IPS-NIHi7 (cell line): ENCODE measurements around the gene PRKG1.
A peak's percentile ranks its signal among the peaks of the same experiment; 100 is the strongest.

Experiments used
- DNase-seq: peaks from one replicate; pipeline ENCODE4 v3.0.0; 2012; ENCODE audit warnings: mixed read lengths; ENCODE audit errors: extremely low spot score

The PRKG1 gene

GRCh38 chr10:51876979-51877378, 802.7 kb downstream of the PRKG1 start:
- no peak for DNase-seq

GRCh38 chr10:51877636-51878035, 803.3 kb downstream of the PRKG1 start:
- DNase-seq: no peak

- DNase-seq: no peak
These were observed 804.4 kb downstream of the PRKG1 start for GRCh38 chr10:51878695-51879094.

GRCh38 chr10:51879238-51879637, 805.0 kb downstream of the PRKG1 start:
- no peak for DNase-seq

- no peak for DNase-seq
These were observed 806.9 kb downstream of the PRKG1 start for GRCh38 chr10:51881213-51881612.

GRCh38 chr10:51886438-51887068, 812.3 kb downstream of the PRKG1 start:
- DNase-seq: no peak

- no peak for DNase-seq
These were observed 814.0 kb downstream of the PRKG1 start for GRCh38 chr10:51888263-51888662.

GRCh38 chr10:51892313-51892712, 818.0 kb downstream of the PRKG1 start:
- no peak for DNase-seq

- peak; percentile 28 for DNase-seq
These were observed 818.8 kb downstream of the PRKG1 start for GRCh38 chr10:51892965-51893658.

GRCh38 chr10:51894771-51895578, 820.7 kb downstream of the PRKG1 start:
- DNase-seq: no peak

- no peak for DNase-seq
These were observed 822.6 kb downstream of the PRKG1 start for GRCh38 chr10:51896849-51897248.

GRCh38 chr10:51897560-51897959, 823.3 kb downstream of the PRKG1 start:
- DNase-seq: no peak

GRCh38 chr10:51900180-51900579, 825.9 kb downstream of the PRKG1 start:
- DNase-seq: no peak

GRCh38 chr10:51903675-51904074, 829.4 kb downstream of the PRKG1 start:
- DNase-seq: no peak

GRCh38 chr10:51905032-51905431, 830.7 kb downstream of the PRKG1 start:
- DNase-seq: no peak

- no peak for DNase-seq
These were observed 833.1 kb downstream of the PRKG1 start for GRCh38 chr10:51907361-51907760.

GRCh38 chr10:51910189-51910588, 835.9 kb downstream of the PRKG1 start:
- DNase-seq: peak; percentile 32

- DNase-seq: no peak
These were observed 836.3 kb downstream of the PRKG1 start for GRCh38 chr10:51910596-51910995.

GRCh38 chr10:51911723-51912122, 837.4 kb downstream of the PRKG1 start:
- no peak for DNase-seq

GRCh38 chr10:51915031-51915542, 840.8 kb downstream of the PRKG1 start:
- DNase-seq: peak; percentile 25

- no peak for DNase-seq
These were observed 844.2 kb downstream of the PRKG1 start for GRCh38 chr10:51918440-51918839.

- DNase-seq: peak; percentile 17
These were observed 844.6 kb downstream of the PRKG1 start for GRCh38 chr10:51918884-51919325.
